Endothelial cell of umbilical vein (primary cell): Measurements from ENCODE around the gene ZG16B. TPM values are rescaled to one million over a fixed set of nuclear protein-coding genes. Genes with fewer than 3 reads are reported as not detected.

ENCODE experiments used
- BruUV-seq: library from RNA; stranded (reverse); fragments of 400-500 nt; replicated peaks from 2 replicates; lab custom pipeline; 2021; lab: Mats Ljungman, UMichigan
- CTCF ChIA-PET: fragments of 300-600, 350-600 bp; sonication (Branson Sonifier 250); formaldehyde crosslinking; loops from one replicate; lab custom pipeline; 2021; ENCODE audit warnings: antibody characterized with exemption, inconsistent platforms; lab: Charles Lee
- POLR2A ChIA-PET: fragments of 300-600, 350-600 bp; sonication (Branson Sonifier 250); formaldehyde crosslinking; loops from one replicate; lab custom pipeline; 2021; ENCODE audit warnings: antibody characterized with exemption, inconsistent platforms; lab: Charles Lee
- DNase-seq: peaks from one replicate; pipeline ENCODE4 v3.0.0-alpha.2; 2011; ENCODE audit warnings: low read depth, low spot score
- FAIRE-seq: peaks from 2 replicates; lab custom pipeline; 2011; peaks lifted over from hg19 to GRCh38; lab: Jason Lieb, UNC
- H2AFZ ChIP-seq: 2 replicates; pipeline ENCODE4 v1.6.0; 2012; ENCODE audit warnings: low read depth, low read length, control low read depth, inconsistent platforms
- H3K27ac ChIP-seq: 2 replicates; pipeline ENCODE4 v1.5.1; 2011; ENCODE audit warnings: low read depth, mild to moderate bottlenecking, control low read depth, low read length, moderate library complexity; ENCODE audit not compliant: insufficient read depth
- H3K27me3 ChIP-seq, 2 experiments: 2 replicates each; pipeline versions ENCODE4 v1.6.0 to v1.6.1; 2011; ENCODE audit warnings: low read length in 2 of 2, mixed read lengths in 1 of 2; ENCODE audit not compliant: control insufficient read depth in 2 of 2, insufficient read depth in 2 of 2
- H3K36me3 ChIP-seq, 2 experiments: 2 replicates in 1 of 2; 3 replicates in 1 of 2; pipeline ENCODE4 v1.5.1; 2011; ENCODE audit warnings: low read length in 2 of 2, mild to moderate bottlenecking in 1 of 2, moderate library complexity in 1 of 2; ENCODE audit not compliant: control insufficient read depth in 2 of 2, insufficient read depth in 2 of 2; ENCODE audit errors: extremely low read depth in 1 of 2
- H3K4me1 ChIP-seq: 3 replicates; pipeline ENCODE4 v1.5.1; 2011; ENCODE audit warnings: mild to moderate bottlenecking, low read length; ENCODE audit not compliant: control insufficient read depth, insufficient read depth; ENCODE audit errors: extremely low read depth
- H3K4me2 ChIP-seq: 2 replicates; pipeline ENCODE4 v1.6.1; 2011; ENCODE audit warnings: low read length, control low read depth, mixed read lengths; ENCODE audit not compliant: insufficient read depth
- H3K4me3 ChIP-seq, 3 experiments: fragments of 200-600 bp in 1 of 3; sonication (generic), shearing (Covaris generic) in 1 of 3; replicated peaks in 1 of 3; 2 replicates each; pipeline ENCODE4 v1.5.1; 2011 to 2016; ENCODE audit warnings: control low read depth in 3 of 3, low read length in 3 of 3, mild to moderate bottlenecking in 2 of 3, inconsistent platforms in 1 of 3, low read depth in 1 of 3, moderate library complexity in 1 of 3; ENCODE audit not compliant: insufficient read depth in 1 of 3
- H3K79me2 ChIP-seq: 2 replicates; pipeline ENCODE4 v1.6.0; 2012; ENCODE audit warnings: low read length, inconsistent platforms; ENCODE audit not compliant: control insufficient read depth, insufficient read depth
- H3K9ac ChIP-seq: replicated peaks from 2 replicates; pipeline ENCODE3; 2011; ENCODE audit warnings: low read length, control low read depth; ENCODE audit not compliant: insufficient read depth; ENCODE audit errors: extremely low read depth
- H3K9me1 ChIP-seq: replicated peaks from 3 replicates; pipeline ENCODE4 v1.6.0; 2011; ENCODE audit warnings: mild to moderate bottlenecking, low read length; ENCODE audit not compliant: control insufficient read depth, insufficient read depth; ENCODE audit errors: extremely low read depth
- H3K9me3 ChIP-seq: replicated peaks from 2 replicates; pipeline ENCODE4 v1.5.1; 2012; ENCODE audit warnings: low read length, inconsistent platforms; ENCODE audit not compliant: control insufficient read depth, insufficient read depth
- H4K20me1 ChIP-seq: replicated peaks from 2 replicates; pipeline ENCODE3; 2011; ENCODE audit warnings: mild to moderate bottlenecking, low read length; ENCODE audit not compliant: control insufficient read depth, insufficient read depth; ENCODE audit errors: extremely low read depth
- CTCF ChIP-seq, 2 donors: IDR thresholded peaks; 1 replicate in 1 of 2; 2 replicates in 1 of 2; pipeline ENCODE4 v1.5.1; 2011; ENCODE audit warnings: low read length in 2 of 2, mild to moderate bottlenecking in 2 of 2, moderate library complexity in 2 of 2, control low read depth in 1 of 2, inconsistent platforms in 1 of 2, low read depth in 1 of 2; ENCODE audit not compliant: insufficient read depth in 1 of 2; ENCODE audit errors: extremely low read depth in 1 of 2
- EZH2 ChIP-seq: IDR thresholded peaks from 2 replicates; pipeline ENCODE4 v1.6.1; 2012; ENCODE audit warnings: borderline replicate concordance, low read depth, mild to moderate bottlenecking, moderate library complexity, low read length, inconsistent platforms; ENCODE audit not compliant: severe bottlenecking
- FOS ChIP-seq: IDR thresholded peaks from 2 replicates; pipeline ENCODE4 v1.6.1; 2011; ENCODE audit warnings: mild to moderate bottlenecking, low read length, moderate library complexity, borderline replicate concordance; ENCODE audit not compliant: insufficient read depth
- GATA2 ChIP-seq: IDR thresholded peaks from 2 replicates; pipeline ENCODE4 v1.7.0; 2011; ENCODE audit warnings: low read depth, mild to moderate bottlenecking, moderate library complexity, mixed read lengths, low read length; ENCODE audit not compliant: insufficient read length, insufficient read depth
- JUN ChIP-seq: IDR thresholded peaks from 2 replicates; pipeline ENCODE4 v1.6.1; 2011; ENCODE audit warnings: borderline replicate concordance, low read depth; ENCODE audit not compliant: insufficient read length, insufficient read depth
- MYC ChIP-seq: IDR thresholded peaks from one replicate; pipeline ENCODE4 v1.6.1; 2011; ENCODE audit warnings: mild to moderate bottlenecking, low read depth, low read length
- POLR2A ChIP-seq: IDR thresholded peaks from 2 replicates; pipeline ENCODE4 v1.6.1; 2012; ENCODE audit warnings: low read depth, mild to moderate bottlenecking, control low read depth, low read length
- POLR2AphosphoS5 ChIP-seq: IDR thresholded peaks from 2 replicates; pipeline ENCODE4 v1.6.1; 2012; ENCODE audit warnings: low read depth, mild to moderate bottlenecking, control low read depth, low read length, moderate library complexity; ENCODE audit not compliant: insufficient read depth
- dilution Hi-C: fragments of 300-500 bp; cut with MboI; formaldehyde crosslinking; loops from one replicate; pipeline ENCODE4 v1.15.0; 2019; ENCODE audit warnings: low sequenced_read_pairs; ENCODE audit not compliant: extremely low pct_ligation_motif_present
- intact Hi-C: fragments of 100-400 bp; cut with micrococcal nuclease; formaldehyde crosslinking; loops from one replicate; pipeline ENCODE4 v1.10.0; 2022
- polyA plus RNA-seq, 4 experiments: library from polyadenylated mRNA; depleted of rRNA in 3 of 4; stranded (reverse) in 3 of 4; unstranded in 1 of 4; fragments of >200 nt; gene quantifications; 2 replicates each; pipeline versions ENCODE4 v1.2.1 to v1.2.3, GENCODE V29; 2011 to 2012; ENCODE audit warnings: missing spikeins in 1 of 4
- total RNA-seq: library from RNA; stranded (reverse); gene quantifications from 2 replicates; pipeline ENCODE4 v1.2.3, GENCODE V29; 2021
- TF ChIP-seq, protein P1 (sequence below): IDR thresholded peaks from 2 replicates; pipeline ENCODE4 v1.6.1; 2011; ENCODE audit not compliant: insufficient read depth, insufficient read length

The ZG16B gene
- total and polyA plus RNA-seq, 2 donors (not counting 3 experiments of a cell fraction or from before 2014, with no cell fraction given): 0.22 TPM; not detected in 1

DNA sequence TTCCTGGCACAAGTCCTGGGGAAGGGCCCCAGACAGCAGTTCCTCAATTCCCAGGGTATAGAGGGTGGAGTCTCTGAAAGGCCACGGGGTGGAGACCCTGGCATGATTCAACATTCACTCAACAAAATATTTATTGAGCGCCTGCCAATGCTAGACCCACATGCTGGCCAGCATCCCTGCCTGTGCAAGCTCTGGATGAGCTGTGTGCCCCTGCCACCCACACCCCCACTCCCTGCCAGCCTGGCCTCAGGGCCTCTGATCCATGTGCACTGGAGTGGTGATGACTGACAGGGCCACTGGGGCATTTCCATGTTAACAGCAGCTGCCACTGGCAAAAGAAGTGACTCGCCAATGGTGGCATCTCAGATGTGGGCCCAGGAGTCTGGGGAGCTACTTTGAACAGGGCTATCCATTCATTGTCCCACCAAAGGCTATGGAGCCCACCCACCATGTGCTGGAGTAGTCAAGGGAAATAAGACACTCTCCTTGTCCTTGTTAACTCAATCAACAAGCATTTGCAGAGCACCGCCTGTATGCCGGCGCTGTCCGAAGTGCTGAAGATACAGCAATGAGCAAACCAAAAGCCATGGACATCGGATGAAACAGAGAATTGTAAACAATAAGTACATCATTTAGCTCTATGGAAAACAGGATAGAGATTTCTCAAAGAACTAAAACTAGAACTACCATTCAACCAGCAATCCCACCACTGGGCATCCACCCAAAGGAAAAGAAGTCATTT, 30.9 kb downstream of the ZG16B start:
- H3K9me1 ChIP-seq: no peaks in the 10 kb centered on the region
- no peaks in the 10 kb centered on the region for H3K36me3 ChIP-seq
- TF ChIP-seq POLR2A (no peak), EZH2 (no peak), GATA2 (no peak), JUN (no peak), FOS (no peak), POLR2AphosphoS5 (no peak), MYC (no peak), CTCF (IDR thresholded peaks at IDR 0.05; ENCODE audit: extremely low read depth in 1 of 2, insufficient read depth in 1 of 2, low read depth in 1 of 2, low read length in 2 of 2) (no peak)
- TF ChIP-seq, protein P1, sequence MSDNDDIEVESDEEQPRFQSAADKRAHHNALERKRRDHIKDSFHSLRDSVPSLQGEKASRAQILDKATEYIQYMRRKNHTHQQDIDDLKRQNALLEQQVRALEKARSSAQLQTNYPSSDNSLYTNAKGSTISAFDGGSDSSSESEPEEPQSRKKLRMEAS: no peak
- no peak overlapping the region for H3K4me2 ChIP-seq
- peaks cover 2 to 7% of the 10 kb centered on the region in 2 experiments for H3K27me3 ChIP-seq
- ChIA-PET POLR2A (no interaction called here), CTCF (interaction anchor here (0.8 to 1.6 kb wide), 2 partner anchors 7 to 22 kb away, joined by 3 to 11 read pairs; no protein-coding TSS in a partner anchor)
- DNase-seq (no peak), FAIRE-seq (no peak)
- no peak overlapping the region for H3K27ac ChIP-seq
- no peaks in the 10 kb centered on the region for H3K79me2 ChIP-seq
- no peak overlapping the region for H3K9ac ChIP-seq
- no TSS peak for BruUV-seq
- H3K9me3 ChIP-seq: no peaks in the 10 kb centered on the region
- no peak overlapping the region for H2AFZ ChIP-seq
- no peaks in the 10 kb centered on the region for H3K4me1 ChIP-seq
- no peak overlapping the region for H3K4me3 ChIP-seq
- intact Hi-C loops: no loop called here
- dilution Hi-C loops: no loop called here
- H4K20me1 ChIP-seq: no peaks in the 10 kb centered on the region
